BLaER1 (cell line): ENCODE results near the gene SFRP5.
A peak's percentile ranks its signal among the peaks of the same experiment; 100 is the strongest.

ENCODE experiments used
- H3K27ac ChIP-seq: shearing (Covaris generic); formaldehyde crosslinking; 2 replicates; pipeline ENCODE4 v1.8.1; 2022
- H3K27me3 ChIP-seq: shearing (Covaris generic); formaldehyde crosslinking; 2 replicates; pipeline ENCODE4 v1.8.1; 2022
- H3K36me3 ChIP-seq: shearing (Covaris generic); formaldehyde crosslinking; 2 replicates; pipeline ENCODE4 v1.8.1; 2022
- H3K4me1 ChIP-seq: shearing (Covaris generic); formaldehyde crosslinking; 2 replicates; pipeline ENCODE4 v1.8.1; 2022
- H3K4me2 ChIP-seq: shearing (Covaris generic); formaldehyde crosslinking; 2 replicates; pipeline ENCODE4 v1.8.1; 2022
- H3K4me3 ChIP-seq: shearing (Covaris generic); formaldehyde crosslinking; 2 replicates; pipeline ENCODE4 v1.8.1; 2022
- H3K9ac ChIP-seq: shearing (Covaris generic); formaldehyde crosslinking; 2 replicates; pipeline ENCODE4 v1.8.1; 2022
- H3K9me3 ChIP-seq: shearing (Covaris generic); formaldehyde crosslinking; 2 replicates; pipeline ENCODE4 v1.8.1; 2022
- H4K20me1 ChIP-seq: shearing (Covaris generic); formaldehyde crosslinking; 2 replicates; pipeline ENCODE4 v1.8.1; 2022
- Cebpa-rat ChIP-seq: shearing (Covaris generic); IDR thresholded peaks from 2 replicates; pipeline ENCODE4 v1.8.1; 2022

SFRP5 gene

DNA sequence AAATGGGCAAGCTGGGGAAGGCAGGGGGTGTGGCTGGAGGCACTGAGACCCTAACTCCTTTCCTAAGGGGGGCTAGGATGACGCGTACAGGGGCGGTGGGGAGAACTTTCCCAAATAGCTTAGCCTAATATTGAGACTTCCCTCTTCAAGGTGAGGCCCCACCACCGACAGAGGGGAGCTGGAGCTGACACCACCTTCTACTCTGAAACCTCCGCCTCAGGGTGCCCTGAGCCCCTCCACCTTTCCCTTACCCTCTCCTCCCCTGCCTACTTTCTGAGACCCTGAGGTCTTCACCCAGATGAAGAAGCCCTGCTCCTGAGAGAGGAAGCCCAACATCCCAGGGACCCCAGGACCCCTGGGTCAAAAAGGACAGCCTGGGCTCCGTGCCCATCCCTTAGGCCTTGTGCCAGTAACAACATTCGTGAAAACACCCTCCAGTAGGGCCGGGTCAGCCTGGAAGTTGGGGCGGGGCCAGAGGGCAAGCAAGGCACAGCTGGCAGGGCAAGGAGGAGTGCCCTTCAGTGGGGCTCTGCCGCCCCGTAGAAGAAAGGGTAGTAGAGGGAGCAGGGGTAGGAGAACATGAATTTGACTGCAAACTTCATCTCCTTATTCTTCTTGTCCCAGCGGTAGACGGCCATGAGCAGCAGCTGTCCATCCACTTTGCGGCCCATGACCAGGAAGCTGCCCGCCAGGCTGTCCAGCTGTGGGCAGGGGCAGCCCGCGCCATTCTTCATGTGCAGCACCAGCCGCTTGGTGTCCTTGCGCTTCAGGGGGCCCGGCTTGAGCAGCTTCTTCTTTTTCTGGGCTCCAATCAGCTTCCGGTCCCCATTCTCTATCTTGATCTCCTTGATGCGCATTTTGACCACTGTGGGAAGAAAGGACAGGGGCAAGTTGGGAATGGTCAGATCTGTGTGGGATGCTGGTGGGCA lies 4.5 kb downstream of the SFRP5 start:
- peaks cover 8% of the 10 kb centered on the region for H3K36me3 ChIP-seq
- peaks cover 38% of the 10 kb centered on the region for H3K27me3 ChIP-seq
- no peak overlapping the region for H3K4me2 ChIP-seq
- H3K27ac ChIP-seq = no peak overlapping the region
- H4K20me1 ChIP-seq = peaks cover 35% of the 10 kb centered on the region
- no peak overlapping the region for H3K9ac ChIP-seq
- no peak for TF ChIP-seq Cebpa-rat
- no peaks in the 10 kb centered on the region for H3K9me3 ChIP-seq
- peaks cover 50% of the 10 kb centered on the region for H3K4me1 ChIP-seq
- no peak overlapping the region for H3K4me3 ChIP-seq

DNA sequence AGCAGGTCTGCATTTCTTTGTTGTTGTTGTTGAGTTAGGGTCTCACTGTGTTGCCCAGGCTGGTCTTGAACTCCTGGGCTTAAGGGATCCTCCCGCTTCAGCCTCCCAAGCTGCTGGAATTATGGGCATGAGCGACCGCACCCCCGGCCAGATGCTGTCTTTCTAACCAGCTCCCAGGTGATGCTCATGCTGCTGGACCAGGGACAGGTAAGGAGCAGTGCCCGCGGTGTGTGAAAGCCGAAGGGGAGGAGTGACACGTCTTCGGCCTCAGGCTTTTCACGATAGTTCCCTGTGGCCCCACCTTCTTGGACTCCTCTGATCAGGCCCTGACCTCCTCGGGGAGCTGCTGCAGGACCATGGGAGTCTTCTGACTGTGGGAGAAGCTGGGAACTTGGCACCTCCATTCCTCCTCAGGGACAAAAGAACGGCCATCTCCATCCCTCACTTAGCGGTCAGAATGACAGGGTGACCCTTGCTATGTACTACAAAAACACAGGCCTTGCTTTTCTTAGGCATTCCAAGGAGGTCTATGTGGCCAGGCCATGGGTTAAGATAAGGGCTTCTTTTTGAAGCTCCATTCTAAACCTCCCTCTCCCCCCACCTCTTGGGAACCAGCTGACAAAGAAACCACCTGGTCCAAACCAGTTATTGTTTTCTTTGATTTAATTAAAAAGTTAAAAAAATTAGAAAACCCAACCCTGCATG lies 5.5 kb downstream of the SFRP5 start:
- H3K9me3 ChIP-seq = no peaks in the 10 kb centered on the region
- H3K4me3 ChIP-seq = no peak overlapping the region
- no peak for TF ChIP-seq Cebpa-rat
- peaks cover 18% of the 10 kb centered on the region for H3K36me3 ChIP-seq
- H3K9ac ChIP-seq = no peak overlapping the region
- no peak overlapping the region for H3K4me2 ChIP-seq
- peaks cover 41% of the 10 kb centered on the region for H3K4me1 ChIP-seq
- no peak overlapping the region for H3K27ac ChIP-seq
- peaks cover 25% of the 10 kb centered on the region for H4K20me1 ChIP-seq
- H3K27me3 ChIP-seq = peaks cover 28% of the 10 kb centered on the region

DNA sequence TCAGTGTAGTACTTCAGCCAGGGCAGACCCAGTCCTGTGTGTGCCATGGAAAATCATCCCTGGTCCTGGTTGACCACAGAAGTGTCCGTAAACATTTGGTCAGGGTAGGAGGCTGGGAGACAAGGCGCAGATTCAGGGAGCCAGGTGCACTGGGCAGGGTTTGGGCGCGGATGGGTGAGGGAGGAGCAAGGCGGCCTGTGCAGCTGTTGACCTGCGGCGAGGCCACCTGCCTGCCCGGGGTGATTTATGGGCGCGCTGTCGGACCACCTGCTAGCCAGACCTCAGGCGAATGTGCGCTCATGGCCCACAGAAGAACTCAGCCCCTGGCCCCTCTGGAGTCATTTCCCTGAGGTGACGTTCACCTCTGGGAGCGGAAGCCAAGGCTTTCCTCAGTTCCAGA lies 6.6 kb downstream of the SFRP5 start:
- Histone ChIP-seq H3K4me2 (peak overlapping the region; percentile 85), H3K4me3 (no peak overlapping the region), H3K27me3 (peaks cover 17% of the 10 kb centered on the region), H3K9me3 (no peaks in the 10 kb centered on the region), H3K4me1 (peaks cover 36% of the 10 kb centered on the region), H3K27ac (peak overlapping the region; percentile 72), H3K36me3 (peaks cover 28% of the 10 kb centered on the region), H4K20me1 (peaks cover 23% of the 10 kb centered on the region; the same call in 1 of the 2 replicates), H3K9ac (no peak overlapping the region)
- no peak for TF ChIP-seq Cebpa-rat

DNA sequence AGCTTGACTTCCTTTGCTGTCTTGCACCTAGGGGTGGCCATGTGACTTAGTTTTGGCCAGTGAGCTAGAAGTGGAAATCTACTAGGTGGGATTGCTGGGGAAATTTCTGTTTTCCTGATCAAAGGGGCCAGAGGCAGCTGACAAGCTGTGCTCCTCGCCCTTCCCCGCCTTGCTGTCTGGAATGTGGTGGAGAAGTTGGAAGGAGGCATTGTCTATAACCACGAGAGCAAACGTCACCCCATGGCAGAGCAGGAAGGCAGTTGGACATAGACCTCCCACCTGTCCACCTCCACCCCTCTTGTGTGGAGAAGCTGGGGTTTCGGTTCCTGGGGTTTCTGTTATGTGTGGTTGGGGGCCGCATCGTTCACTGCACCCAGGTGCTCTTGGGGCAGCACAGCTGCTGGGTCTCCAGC lies 7.3 kb downstream of the SFRP5 start:
- peaks cover 35% of the 10 kb centered on the region for H3K36me3 ChIP-seq
- H3K9me3 ChIP-seq = no peaks in the 10 kb centered on the region
- H4K20me1 ChIP-seq = peaks cover 25% of the 10 kb centered on the region; the same call in 1 of the 2 replicates
- H3K4me3 ChIP-seq = no peak overlapping the region
- peak overlapping the region; percentile 85 for H3K4me2 ChIP-seq
- H3K9ac ChIP-seq = peak overlapping the region; percentile 39; the same call in 1 of the 2 replicates
- peaks cover 10% of the 10 kb centered on the region for H3K27me3 ChIP-seq
- TF ChIP-seq Cebpa-rat = no peak
- H3K4me1 ChIP-seq = peaks cover 36% of the 10 kb centered on the region
- peak overlapping the region; percentile 72 for H3K27ac ChIP-seq

DNA sequence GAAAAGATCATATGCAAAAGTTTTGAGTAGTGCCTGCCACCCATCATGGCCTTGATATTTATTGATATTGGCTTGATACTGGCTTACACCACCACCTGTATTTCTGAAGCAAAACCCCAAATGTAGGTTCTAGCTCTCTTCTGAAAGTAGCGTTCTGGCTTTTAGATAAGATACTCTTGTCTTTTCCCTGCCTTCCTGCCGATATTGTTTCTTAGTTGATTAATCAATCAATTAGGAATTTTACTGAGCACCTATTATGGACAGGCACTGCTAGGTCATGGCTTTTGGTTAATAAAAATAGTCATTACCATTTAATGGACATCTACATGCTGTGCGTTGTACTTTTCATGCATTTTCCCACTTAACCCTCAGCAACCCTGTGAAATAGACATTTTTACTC lies 7.9 kb downstream of the SFRP5 start:
- peaks cover 25% of the 10 kb centered on the region; the same call in 1 of the 2 replicates for H4K20me1 ChIP-seq
- peaks cover 5% of the 10 kb centered on the region for H3K27me3 ChIP-seq
- peak overlapping the region; percentile 85 for H3K4me2 ChIP-seq
- H3K4me3 ChIP-seq = no peak overlapping the region
- H3K27ac ChIP-seq = peak overlapping the region; percentile 72
- H3K4me1 ChIP-seq = peaks cover 36% of the 10 kb centered on the region
- peak overlapping the region; percentile 39; the same call in 1 of the 2 replicates for H3K9ac ChIP-seq
- no peak for TF ChIP-seq Cebpa-rat
- peaks cover 41% of the 10 kb centered on the region for H3K36me3 ChIP-seq
- no peaks in the 10 kb centered on the region for H3K9me3 ChIP-seq

DNA sequence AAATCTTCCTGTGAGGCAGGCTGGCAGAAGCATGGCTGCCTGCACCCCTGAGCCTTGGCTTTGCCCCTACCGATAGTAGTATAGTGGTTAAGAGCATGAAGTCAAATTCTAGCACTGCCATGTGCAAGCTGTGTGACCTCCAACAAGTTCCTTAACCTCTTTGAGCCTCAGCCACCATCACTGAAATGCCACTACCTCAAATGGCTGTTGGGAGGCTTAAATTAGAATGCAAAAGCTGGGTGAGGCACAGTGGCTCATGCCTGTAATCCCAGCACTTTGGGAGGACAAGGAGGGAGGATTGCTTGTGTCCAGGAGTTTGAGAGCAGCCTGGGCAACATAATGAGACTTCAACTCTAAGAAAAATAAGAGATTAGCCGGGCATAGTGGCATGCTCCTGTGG lies 8.4 kb downstream of the SFRP5 start:
- Histone ChIP-seq H3K4me2 (peak overlapping the region; percentile 85), H3K36me3 (peaks cover 46% of the 10 kb centered on the region), H3K9ac (no peak overlapping the region), H3K4me1 (peaks cover 36% of the 10 kb centered on the region), H3K4me3 (no peak overlapping the region), H3K27ac (peak overlapping the region; percentile 50), H3K9me3 (no peaks in the 10 kb centered on the region), H4K20me1 (peaks cover 25% of the 10 kb centered on the region; the same call in 1 of the 2 replicates), H3K27me3 (no peaks in the 10 kb centered on the region)
- no peak for TF ChIP-seq Cebpa-rat

- Histone ChIP-seq H3K27ac (peak overlapping the region; percentile 50), H3K4me1 (peaks cover 36% of the 10 kb centered on the region), H3K36me3 (peaks cover 52% of the 10 kb centered on the region), H3K4me3 (no peak overlapping the region), H4K20me1 (peaks cover 25% of the 10 kb centered on the region; the same call in 1 of the 2 replicates), H3K9me3 (no peaks in the 10 kb centered on the region), H3K27me3 (no peaks in the 10 kb centered on the region), H3K9ac (no peak overlapping the region), H3K4me2 (peak overlapping the region; percentile 85; the same call in 1 of the 2 replicates)
- TF ChIP-seq Cebpa-rat = no peak
These were observed 9.0 kb downstream of the SFRP5 start for GRCh38 chr10:97762816-97763215.

DNA sequence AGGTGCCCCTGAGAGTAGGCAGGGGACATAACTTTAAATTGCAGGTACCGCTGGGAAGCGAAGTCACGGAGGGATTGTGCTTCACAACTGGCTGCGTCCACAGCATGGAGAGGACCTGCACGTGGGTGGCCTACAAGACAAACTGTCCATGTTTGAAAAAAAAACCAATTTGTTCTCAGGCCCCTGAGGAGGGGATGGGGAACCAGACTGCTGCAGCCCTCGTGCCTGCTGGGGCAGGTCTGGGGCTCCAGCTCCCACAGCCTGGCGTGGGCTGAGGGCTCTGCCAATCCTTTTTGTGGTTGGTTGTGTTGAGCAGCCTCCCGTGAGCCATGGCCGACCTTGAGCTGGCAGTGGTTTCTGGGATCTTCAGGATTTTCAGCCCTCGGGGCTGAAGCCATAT lies 9.7 kb downstream of the SFRP5 start:
- Histone ChIP-seq H4K20me1 (peaks cover 33% of the 10 kb centered on the region), H3K27me3 (no peaks in the 10 kb centered on the region)

GRCh38 chr10:97761331-97761865 lies 10.4 kb downstream of the SFRP5 start:
- no peak for TF ChIP-seq Cebpa-rat
- Histone ChIP-seq H3K27me3 (no peaks in the 10 kb centered on the region), H3K4me3 (no peak overlapping the region), H3K4me1 (peaks cover 36% of the 10 kb centered on the region), H3K36me3 (peaks cover 66% of the 10 kb centered on the region), H3K4me2 (no peak overlapping the region), H3K9me3 (no peaks in the 10 kb centered on the region), H4K20me1 (peaks cover 39% of the 10 kb centered on the region), H3K9ac (no peak overlapping the region), H3K27ac (no peak overlapping the region)

More for the DNA sequence above, 9.7 kb downstream of the SFRP5 start:
- Histone ChIP-seq H3K9ac (no peak overlapping the region), H3K36me3 (peaks cover 60% of the 10 kb centered on the region), H3K27ac (no peak overlapping the region), H3K4me3 (no peak overlapping the region), H3K4me1 (peaks cover 36% of the 10 kb centered on the region), H3K4me2 (no peak overlapping the region), H3K9me3 (no peaks in the 10 kb centered on the region)
- no peak for TF ChIP-seq Cebpa-rat
